Stimulated activated CD4-positive, alpha-beta T cell treated with anti-CD3 and anti-CD28 coated beads, Interleukin-2, amount 100 ng/mL, for 4 hours (primary cell): ENCODE data around the gene SETD1A.

Experiments used
- DNase-seq: peaks from one replicate; pipeline ENCODE4 v3.0.0-alpha.2; 2020; ENCODE audit warnings: low read depth

The SETD1A gene

GRCh38 chr16:30953511-30954124 is 3.9 kb upstream of the SETD1A start:
- DNase-seq: peak; percentile 38

- DNase-seq: no peak
Observed at GRCh38 chr16:30954993-30955392, 2.6 kb upstream of the SETD1A start.

GRCh38 chr16:30956601-30957455 is 726 bp upstream of the SETD1A start:
- DNase-seq: peak; percentile 88

- DNase-seq: no peak
Observed at GRCh38 chr16:30958175-30959079, 873 bp downstream of the SETD1A start.

GRCh38 chr16:30961384-30961783 is 3.8 kb downstream of the SETD1A start:
- no peak for DNase-seq

GRCh38 chr16:30963925-30964511 is 6.5 kb downstream of the SETD1A start:
- DNase-seq: no peak

- no peak for DNase-seq
Observed at GRCh38 chr16:30964574-30965226, 7.1 kb downstream of the SETD1A start.

- no peak for DNase-seq
Observed at GRCh38 chr16:30965436-30965835, 7.9 kb downstream of the SETD1A start.

GRCh38 chr16:30966033-30966619 is 8.6 kb downstream of the SETD1A start:
- no peak for DNase-seq

- DNase-seq: no peak
Observed at GRCh38 chr16:30967795-30968194, 10.2 kb downstream of the SETD1A start.

GRCh38 chr16:30969246-30969842 is 11.8 kb downstream of the SETD1A start:
- no peak for DNase-seq

GRCh38 chr16:30971298-30971697 is 13.7 kb downstream of the SETD1A start:
- no peak for DNase-seq

- no peak for DNase-seq
Observed at GRCh38 chr16:30972872-30973271, 15.3 kb downstream of the SETD1A start.

GRCh38 chr16:30974348-30974747 is 16.8 kb downstream of the SETD1A start:
- DNase-seq: no peak

GRCh38 chr16:30976486-30976885 is 18.9 kb downstream of the SETD1A start:
- no peak for DNase-seq

GRCh38 chr16:30977502-30977901 is 19.9 kb downstream of the SETD1A start:
- DNase-seq: no peak

GRCh38 chr16:30979170-30980022 is 21.8 kb downstream of the SETD1A start:
- no peak for DNase-seq

GRCh38 chr16:30980023-30980371 is 22.4 kb downstream of the SETD1A start:
- DNase-seq: no peak

- DNase-seq: no peak
Observed at GRCh38 chr16:30980434-30980833, 22.9 kb downstream of the SETD1A start.

- no peak for DNase-seq
Observed at GRCh38 chr16:30980959-30981358, 23.4 kb downstream of the SETD1A start.
